Rectal smooth muscle tissue (tissue), 1 donor: ENCODE data around the gene PAX7.
"Not testable (repeated sequence)": the region's sequence is repeated elsewhere in the genome, so short reads cannot be mapped to it uniquely, and the experiment has no call there.

Experiments used
- H3K27ac ChIP-seq: one replicate; pipeline ENCODE4 v1.7.0; 2013; ENCODE audit warnings: low read depth, low read length, inconsistent platforms
- H3K27me3 ChIP-seq: one replicate; pipeline ENCODE4 v1.7.0; 2013; ENCODE audit warnings: low read length; ENCODE audit not compliant: control insufficient read depth, insufficient read depth
- H3K36me3 ChIP-seq: one replicate; pipeline ENCODE4 v1.7.0; 2013; ENCODE audit warnings: low read length; ENCODE audit not compliant: control insufficient read depth, insufficient read depth
- H3K4me1 ChIP-seq: one replicate; pipeline ENCODE4 v1.7.0; 2013; ENCODE audit warnings: low read length; ENCODE audit not compliant: control insufficient read depth, insufficient read depth
- H3K4me3 ChIP-seq: one replicate; pipeline ENCODE4 v1.7.0; 2013; ENCODE audit warnings: low read length
- H3K9ac ChIP-seq: one replicate; pipeline ENCODE4 v1.7.0; 2013; ENCODE audit warnings: low read length

PAX7 gene

DNA sequence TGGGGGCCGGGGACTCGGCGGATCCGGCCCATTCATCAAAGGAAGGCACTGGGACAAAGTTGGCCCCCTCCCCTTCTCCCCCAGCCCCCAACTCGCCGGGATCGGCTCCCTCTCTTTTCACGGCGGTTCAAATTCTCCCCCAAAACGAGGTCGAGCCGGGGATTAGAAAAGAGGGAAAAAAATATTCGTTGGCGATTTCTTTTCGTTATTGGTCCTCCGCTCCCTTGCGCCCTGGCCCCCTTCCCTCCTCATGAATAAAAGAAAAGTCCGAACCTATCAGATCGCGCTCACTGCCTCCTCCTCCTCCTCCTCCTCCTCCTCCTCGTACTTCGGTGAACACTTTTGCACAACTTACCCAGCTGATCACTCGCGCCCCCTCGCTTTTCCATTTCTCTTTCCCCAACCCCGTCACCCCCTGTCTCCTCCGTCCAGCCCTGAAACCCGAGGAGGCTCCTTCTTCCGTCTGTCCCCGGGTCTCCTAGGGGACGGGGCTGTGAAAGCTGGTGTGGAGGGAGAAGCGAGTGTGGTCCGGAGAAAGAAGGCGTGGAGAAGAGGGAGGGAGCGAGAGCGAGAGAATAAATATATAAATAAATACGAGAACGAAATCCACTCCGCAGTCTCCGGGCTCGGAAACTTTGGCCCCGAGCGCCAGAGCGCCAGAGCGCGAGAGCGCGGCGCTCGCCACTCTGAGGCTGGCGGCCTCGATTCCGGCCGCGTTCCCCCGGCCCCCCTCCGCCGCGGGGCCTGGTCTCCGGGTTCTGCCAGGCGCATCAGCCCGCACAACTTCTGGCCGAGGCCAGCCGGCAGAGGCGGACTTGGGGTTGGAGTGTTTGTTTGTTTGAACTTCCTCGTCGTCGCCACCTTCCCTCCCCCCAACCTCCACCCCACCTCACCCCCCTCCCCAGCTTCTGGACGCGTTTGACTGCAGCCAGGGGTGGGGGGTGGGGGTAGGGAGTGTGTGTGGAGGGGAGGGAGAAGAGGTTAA is at the start of gene PAX7:
Gene PAX7, plus strand, starts transcription at position 336 of the 985 bp plus-strand sequence. CDS start 758 bp downstream, outside the sequence.
- Histone ChIP-seq H3K4me1 (no peaks in the 10 kb centered on the region), H3K9ac (no peak within 1 kb of the TSS), H3K27me3 (peaks cover 49% of the 10 kb centered on the region), H3K27ac (no peak within 1 kb of the TSS), H3K36me3 (no peaks in the 10 kb centered on the region), H3K4me3 (no peak within 1 kb of the TSS)

GRCh38 chr1:18581420-18581880 is 49.2 kb upstream of the PAX7 start:
- H3K27ac ChIP-seq = no peak overlapping the region
- no peak overlapping the region for H3K4me3 ChIP-seq
- no peaks in the 10 kb centered on the region for H3K4me1 ChIP-seq
- H3K36me3 ChIP-seq = no peaks in the 10 kb centered on the region
- peaks cover 2% of the 10 kb centered on the region for H3K27me3 ChIP-seq
- H3K9ac ChIP-seq = no peak overlapping the region

DNA sequence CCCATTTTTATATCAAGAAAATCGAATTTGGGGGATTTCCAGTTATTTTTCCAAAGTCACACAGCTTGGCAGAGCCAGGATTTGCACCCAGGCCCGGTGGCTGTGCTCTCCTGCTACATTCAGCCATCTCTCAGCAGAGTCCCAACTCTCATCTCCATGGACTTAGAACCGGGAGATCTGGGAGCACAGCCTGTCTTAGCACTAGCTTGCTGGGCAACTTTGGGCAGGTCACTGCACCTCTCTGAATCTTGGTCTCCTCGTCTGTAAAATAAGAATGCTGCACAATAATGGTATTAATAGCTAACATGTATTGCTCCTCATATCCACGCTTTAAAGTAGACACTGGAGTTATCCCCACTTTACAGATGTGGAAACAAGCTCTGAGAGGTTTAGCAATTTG is 47.8 kb upstream of the PAX7 start:
- Histone ChIP-seq H3K9ac (no peak overlapping the region), H3K4me1 (no peaks in the 10 kb centered on the region), H3K27ac (no peak overlapping the region), H3K36me3 (no peaks in the 10 kb centered on the region), H3K27me3 (peaks cover 2% of the 10 kb centered on the region), H3K4me3 (no peak overlapping the region)

- Histone ChIP-seq H3K27me3 (peaks cover 2% of the 10 kb centered on the region), H3K36me3 (no peaks in the 10 kb centered on the region), H3K27ac (no peak overlapping the region), H3K4me1 (no peaks in the 10 kb centered on the region), H3K9ac (no peak overlapping the region), H3K4me3 (no peak overlapping the region)
Measured at GRCh38 chr1:18583326-18583941, 47.2 kb upstream of the PAX7 start.

DNA sequence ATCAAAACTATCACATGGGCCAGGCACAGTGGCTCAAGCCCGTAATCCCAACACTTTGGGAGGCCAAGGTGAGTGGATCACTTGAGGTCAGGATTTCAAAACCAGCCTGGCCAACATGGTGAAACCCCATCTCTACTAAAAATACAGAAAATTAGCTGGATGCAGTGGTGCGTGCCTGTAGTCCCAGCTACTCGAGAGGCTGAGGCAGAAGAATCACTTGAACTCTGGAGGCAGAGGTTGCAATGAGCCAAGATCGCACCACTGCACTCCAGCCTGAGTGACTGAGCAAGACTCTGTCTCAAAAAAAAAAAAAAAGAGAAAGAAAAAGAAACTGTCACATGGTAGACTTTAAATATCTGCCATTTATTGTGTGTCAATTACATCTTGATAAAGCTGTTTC is 44.6 kb upstream of the PAX7 start:
- H3K4me3 ChIP-seq, H3K9ac ChIP-seq, H3K27ac ChIP-seq, H3K36me3 ChIP-seq, H3K4me1 ChIP-seq, H3K27me3 ChIP-seq: not testable (repeated sequence)

- no peaks in the 10 kb centered on the region for H3K4me1 ChIP-seq
- no peak overlapping the region for H3K4me3 ChIP-seq
- no peak overlapping the region for H3K27ac ChIP-seq
- no peak overlapping the region for H3K9ac ChIP-seq
- H3K27me3 ChIP-seq = no peaks in the 10 kb centered on the region
- H3K36me3 ChIP-seq = no peaks in the 10 kb centered on the region
Measured at GRCh38 chr1:18588093-18588492, 42.6 kb upstream of the PAX7 start.

GRCh38 chr1:18592368-18592767 is 38.3 kb upstream of the PAX7 start:
- no peak overlapping the region for H3K4me3 ChIP-seq
- H3K27ac ChIP-seq = no peak overlapping the region
- no peaks in the 10 kb centered on the region for H3K36me3 ChIP-seq
- no peaks in the 10 kb centered on the region for H3K27me3 ChIP-seq
- H3K4me1 ChIP-seq = no peaks in the 10 kb centered on the region
- no peak overlapping the region for H3K9ac ChIP-seq

DNA sequence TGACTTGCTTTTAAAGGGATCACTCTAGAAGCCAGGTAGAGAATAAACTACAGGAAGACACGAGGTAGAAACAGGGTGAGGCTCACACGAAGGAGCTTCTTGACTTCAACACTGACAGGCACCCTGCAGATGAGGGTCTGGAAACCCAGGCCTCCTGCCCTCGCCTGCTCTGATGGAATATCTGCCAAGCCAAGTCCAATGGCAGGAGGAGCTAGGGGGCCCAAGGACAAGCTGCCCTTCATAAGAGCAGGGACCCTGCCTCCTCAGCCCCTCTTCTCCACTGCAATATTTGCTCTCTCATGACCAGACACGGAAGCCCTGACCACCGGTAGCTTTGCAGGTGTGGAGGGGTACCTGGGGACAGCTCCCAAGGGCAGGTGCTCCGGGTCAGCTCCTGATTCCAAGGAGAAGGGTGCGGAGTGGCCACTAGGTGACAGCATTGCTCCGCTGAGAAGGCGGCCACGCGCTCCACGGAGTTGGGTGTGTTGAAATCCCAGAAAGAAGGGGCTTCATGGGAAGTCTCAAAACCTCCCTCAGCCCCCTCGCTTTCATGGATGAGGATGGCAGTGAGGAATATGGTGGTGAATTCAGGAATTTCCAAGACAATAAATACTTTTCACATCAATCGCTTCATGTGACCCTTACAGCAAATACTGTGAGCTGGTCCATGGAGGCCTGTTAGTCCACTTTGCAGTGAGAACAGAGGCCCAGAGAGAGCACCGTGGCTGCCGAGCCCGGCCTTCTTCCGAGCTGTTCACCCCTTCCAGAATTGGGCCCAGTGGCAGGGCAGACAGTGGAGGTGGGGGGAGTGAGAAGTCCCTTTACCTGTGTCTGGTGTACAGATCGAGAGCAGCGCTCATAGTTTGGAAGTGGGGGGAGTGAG is 33.2 kb upstream of the PAX7 start:
- H3K9ac ChIP-seq = no peak overlapping the region
- H3K27me3 ChIP-seq = peaks cover 3% of the 10 kb centered on the region
- H3K4me3 ChIP-seq = no peak overlapping the region
- H3K27ac ChIP-seq = no peak overlapping the region
- H3K4me1 ChIP-seq = peaks cover 4% of the 10 kb centered on the region
- no peaks in the 10 kb centered on the region for H3K36me3 ChIP-seq

- peaks cover 3% of the 10 kb centered on the region for H3K27me3 ChIP-seq
Measured at GRCh38 chr1:18599086-18599485, 31.6 kb upstream of the PAX7 start.

DNA sequence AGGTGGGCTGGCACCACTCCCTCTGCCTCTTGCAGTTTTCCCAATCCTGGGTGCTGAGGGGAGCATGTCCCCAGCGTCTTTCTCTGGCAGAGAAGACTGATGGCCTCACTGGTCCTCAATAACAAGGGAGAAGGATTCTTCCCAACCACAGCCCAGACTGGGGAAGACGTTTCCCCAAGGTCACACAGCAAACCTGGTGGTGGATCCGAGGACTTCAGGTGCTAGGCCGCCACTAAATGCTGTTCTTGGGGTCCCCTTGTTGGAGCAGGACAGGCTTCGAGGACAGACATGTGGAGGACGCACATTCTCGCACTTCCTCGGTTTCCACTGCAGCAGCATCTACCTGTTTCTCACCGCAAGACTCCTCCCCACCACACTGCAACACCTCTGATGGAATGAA is 30.9 kb upstream of the PAX7 start:
- Histone ChIP-seq H3K27ac (no peak overlapping the region), H3K27me3 (peaks cover 3% of the 10 kb centered on the region), H3K4me3 (no peak overlapping the region), H3K4me1 (peaks cover 4% of the 10 kb centered on the region), H3K36me3 (no peaks in the 10 kb centered on the region), H3K9ac (no peak overlapping the region)

More at GRCh38 chr1:18599086-18599485, 31.6 kb upstream of the PAX7 start:
- H3K27ac ChIP-seq = no peak overlapping the region
- no peak overlapping the region for H3K4me3 ChIP-seq
- H3K4me1 ChIP-seq = peaks cover 4% of the 10 kb centered on the region
- H3K36me3 ChIP-seq = no peaks in the 10 kb centered on the region
- H3K9ac ChIP-seq = no peak overlapping the region

DNA sequence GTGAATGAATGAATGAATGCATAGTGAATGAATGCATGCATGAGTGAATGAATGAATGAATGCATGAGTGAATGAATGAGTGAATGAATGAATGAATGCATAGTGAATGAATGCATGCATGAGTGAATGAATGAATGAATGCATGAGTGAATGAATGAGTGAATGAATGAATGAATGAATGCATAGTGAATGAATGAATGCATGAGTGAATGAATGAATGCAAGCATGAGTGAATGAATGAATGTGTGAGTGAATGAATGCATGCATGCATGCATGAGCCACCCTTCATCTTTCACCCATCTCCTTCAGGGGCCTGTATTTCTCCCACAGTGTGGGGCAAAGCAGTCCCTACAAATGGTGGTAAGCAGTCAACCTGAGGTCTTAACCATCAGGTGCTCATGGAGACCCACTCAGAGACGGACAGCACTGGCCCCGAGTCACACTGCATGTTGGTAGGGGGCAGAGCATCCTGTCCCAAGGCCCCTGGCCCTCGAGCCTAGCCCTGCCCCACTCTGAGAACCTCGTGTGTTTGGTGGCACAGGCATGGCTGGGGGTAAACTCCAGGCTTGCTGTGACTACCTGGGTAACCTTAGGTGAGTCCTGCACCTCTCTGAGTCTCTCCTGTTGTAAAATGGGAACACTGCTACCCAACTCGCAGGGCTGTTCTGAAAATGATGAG is 28.0 kb upstream of the PAX7 start:
- H3K27ac ChIP-seq = no peak overlapping the region
- H3K27me3 ChIP-seq = peaks cover 3% of the 10 kb centered on the region
- H3K36me3 ChIP-seq = no peaks in the 10 kb centered on the region
- peaks cover 4% of the 10 kb centered on the region for H3K4me1 ChIP-seq
- no peak overlapping the region for H3K4me3 ChIP-seq
- H3K9ac ChIP-seq = no peak overlapping the region
